Stimulated activated naive CD8-positive, alpha-beta T cell treated with anti-CD3 and anti-CD28 coated beads, Interleukin-15, Interleukin-2, amounts not matched to agents 100 U/mL and 50 U/mL, for 24 hours (primary cell): ENCODE data around the gene ZFP42.
"Not testable (repeated sequence)": the region's sequence is repeated elsewhere in the genome, so short reads cannot be mapped to it uniquely, and the experiment has no call there.

Source experiments
- ATAC-seq: fragments of 150-1000 bp; cut with Tn5 transposase; one replicate; pipeline ENCODE4 v1.10.0; 2021
- DNase-seq: peaks from one replicate; pipeline ENCODE4 v3.0.0; 2021

Gene ZFP42

GRCh38 chr4:187995322-187996207, at the start of gene ZFP42:
ZFP42 (plus strand) TSS chr4:187995771; CDS start chr4:188002808, 7,037 bp downstream.
- no peak for DNase-seq
- ATAC-seq = no peak

GRCh38 chr4:187961171-187961570, 34.4 kb upstream of the ZFP42 start:
- no peak for DNase-seq
- no peak for ATAC-seq

GRCh38 chr4:187961961-187962360, 33.6 kb upstream of the ZFP42 start:
- DNase-seq = no peak
- ATAC-seq = no peak

- DNase-seq (no peak), ATAC-seq (no peak)
Observed at GRCh38 chr4:187962926-187963325, 32.6 kb upstream of the ZFP42 start.

- no peak for ATAC-seq
- DNase-seq = no peak
Observed at GRCh38 chr4:187965726-187966125, 29.8 kb upstream of the ZFP42 start.

GRCh38 chr4:187972135-187972534, 23.4 kb upstream of the ZFP42 start:
- ATAC-seq (no peak), DNase-seq (no peak)

GRCh38 chr4:187983746-187984145, 11.8 kb upstream of the ZFP42 start:
- DNase-seq (no peak), ATAC-seq (no peak)

GRCh38 chr4:187992971-187993370, 2.6 kb upstream of the ZFP42 start:
- DNase-seq (no peak), ATAC-seq (no peak)

GRCh38 chr4:187993827-187994226, 1.7 kb upstream of the ZFP42 start:
- no peak for ATAC-seq
- DNase-seq = no peak

GRCh38 chr4:187996502-187997177, 1.1 kb downstream of the ZFP42 start:
- DNase-seq (no peak), ATAC-seq (no peak)

GRCh38 chr4:187997991-187998390, 2.4 kb downstream of the ZFP42 start:
- ATAC-seq, DNase-seq: not testable (repeated sequence)

- ATAC-seq (no peak), DNase-seq (no peak)
Observed at GRCh38 chr4:187999406-187999932, 3.9 kb downstream of the ZFP42 start.

GRCh38 chr4:188002323-188002722, 6.8 kb downstream of the ZFP42 start:
- DNase-seq (no peak), ATAC-seq (no peak)

- DNase-seq = no peak
- no peak for ATAC-seq
Observed at GRCh38 chr4:188002751-188003150, 7.2 kb downstream of the ZFP42 start.

GRCh38 chr4:188005561-188005960, 10.0 kb downstream of the ZFP42 start:
- no peak for ATAC-seq
- DNase-seq = no peak

- DNase-seq = no peak
- ATAC-seq = no peak
Observed at GRCh38 chr4:188006285-188006848, 10.8 kb downstream of the ZFP42 start.

- DNase-seq (no peak), ATAC-seq (no peak)
Observed at GRCh38 chr4:188008377-188008776, 12.8 kb downstream of the ZFP42 start.

GRCh38 chr4:188012426-188012945, 16.9 kb downstream of the ZFP42 start:
- ATAC-seq = no peak
- DNase-seq = no peak

GRCh38 chr4:188015025-188015940, 19.7 kb downstream of the ZFP42 start:
- no peak for ATAC-seq

GRCh38 chr4:188016754-188017153, 21.2 kb downstream of the ZFP42 start:
- DNase-seq = no peak
- ATAC-seq = no peak

More at GRCh38 chr4:188015025-188015940, 19.7 kb downstream of the ZFP42 start:
- no peak for DNase-seq

- no peak for ATAC-seq
- no peak for DNase-seq
Observed at GRCh38 chr4:188018262-188018661, 22.7 kb downstream of the ZFP42 start.
